ENCODE data around the gene CYP2E1.

CYP2E1 gene

GRCh38 chr10:133529576-133529946 is 2.4 kb downstream of the CYP2E1 start:
- Histone ChIP-seq H3K4me3 (ENCODE audit: low read depth in 1 of 2, low read length in 1 of 2) (no peak overlapping the region), H3K36me3 (no peaks in the 10 kb centered on the region)

GRCh38 chr10:133530506-133530905 is 3.3 kb downstream of the CYP2E1 start:
- no peaks in the 10 kb centered on the region for H3K9me3 ChIP-seq
- H3K27ac ChIP-seq: no peak overlapping the region
- no peak overlapping the region for H3K4me3 ChIP-seq (ENCODE audit: low read depth in 1 of 2, low read length in 1 of 2)
- peaks cover 73% of the 10 kb centered on the region for H3K27me3 ChIP-seq
- peaks cover 0 to 6% of the 10 kb centered on the region in 2 experiments for H3K4me1 ChIP-seq (ENCODE audit: control insufficient read depth in 1 of 2, insufficient read depth in 1 of 2, low read depth in 1 of 2, low read length in 1 of 2)
- H3K36me3 ChIP-seq: no peaks in the 10 kb centered on the region
- no peak for TF ChIP-seq CTCF (IDR thresholded peaks at IDR 0.05)

More at GRCh38 chr10:133529576-133529946, 2.4 kb downstream of the CYP2E1 start:
- Histone ChIP-seq H3K27ac (no peak overlapping the region), H3K4me1 (ENCODE audit: control insufficient read depth in 1 of 2, insufficient read depth in 1 of 2, low read depth in 1 of 2, low read length in 1 of 2) (peaks cover 0 to 6% of the 10 kb centered on the region in 2 experiments), H3K9me3 (no peaks in the 10 kb centered on the region), H3K27me3 (peaks cover 82% of the 10 kb centered on the region)
- no peak for TF ChIP-seq CTCF (IDR thresholded peaks at IDR 0.05)

- Histone ChIP-seq H3K27ac (no peak overlapping the region), H3K9me3 (no peaks in the 10 kb centered on the region), H3K27me3 (peaks cover 49% of the 10 kb centered on the region), H3K36me3 (no peaks in the 10 kb centered on the region), H3K4me1 (ENCODE audit: control insufficient read depth in 1 of 2, insufficient read depth in 1 of 2, low read depth in 1 of 2, low read length in 1 of 2) (peaks cover 0 to 6% of the 10 kb centered on the region in 2 experiments), H3K4me3 (ENCODE audit: low read depth in 1 of 2, low read length in 1 of 2) (no peak overlapping the region)
- no peak for TF ChIP-seq CTCF (IDR thresholded peaks at IDR 0.05)
Observed at GRCh38 chr10:133532871-133533270, 5.7 kb downstream of the CYP2E1 start.

GRCh38 chr10:133534417-133534816 is 7.3 kb downstream of the CYP2E1 start:
- H3K27me3 ChIP-seq: peaks cover 34% of the 10 kb centered on the region
- H3K36me3 ChIP-seq: no peaks in the 10 kb centered on the region
- H3K9me3 ChIP-seq: no peaks in the 10 kb centered on the region
- H3K27ac ChIP-seq: no peak overlapping the region
- no peak overlapping the region for H3K4me3 ChIP-seq (ENCODE audit: low read depth in 1 of 2, low read length in 1 of 2)
- peaks cover 0 to 2% of the 10 kb centered on the region in 2 experiments for H3K4me1 ChIP-seq (ENCODE audit: control insufficient read depth in 1 of 2, insufficient read depth in 1 of 2, low read depth in 1 of 2, low read length in 1 of 2)
- TF ChIP-seq CTCF (IDR thresholded peaks at IDR 0.05): no peak

- TF ChIP-seq CTCF (IDR thresholded peaks at IDR 0.05): no peak
- H3K36me3 ChIP-seq: no peaks in the 10 kb centered on the region
Observed at GRCh38 chr10:133536198-133536597, 9.0 kb downstream of the CYP2E1 start.

More at GRCh38 chr10:133536198-133536597, 9.0 kb downstream of the CYP2E1 start:
- Histone ChIP-seq H3K27ac (no peak overlapping the region), H3K4me3 (ENCODE audit: low read depth in 1 of 2, low read length in 1 of 2) (no peak overlapping the region), H3K27me3 (peaks cover 16% of the 10 kb centered on the region), H3K4me1 (ENCODE audit: control insufficient read depth in 1 of 2, insufficient read depth in 1 of 2, low read depth in 1 of 2, low read length in 1 of 2) (no peaks in the 10 kb centered on the region), H3K9me3 (no peaks in the 10 kb centered on the region)

Data from neutrophil (primary cell).